DOHH2 (cell line): Measurements from ENCODE around the gene MCC.
"Not testable (repeated sequence)": the region's sequence is repeated elsewhere in the genome, so short reads cannot be mapped to it uniquely, and the experiment has no call there.

ENCODE experiments used
- H3F3A ChIP-seq: fragments of 200-600 bp; sonication (generic), shearing (Covaris generic); 2 replicates; pipeline ENCODE4 v1.6.0; 2016; ENCODE audit warnings: antibody characterized with exemption, mild to moderate bottlenecking; ENCODE audit not compliant: control insufficient read depth, insufficient read depth
- H3K27ac ChIP-seq: fragments of 200-600 bp; sonication (generic); 2 replicates; pipeline ENCODE4 v1.5.1; 2014; ENCODE audit warnings: low read depth, mild to moderate bottlenecking, low read length, moderate library complexity
- H3K27me3 ChIP-seq: fragments of 200-600 bp; sonication (generic); 2 replicates; pipeline ENCODE4 v1.6.1; 2014; ENCODE audit warnings: mild to moderate bottlenecking, low read length, mixed read lengths; ENCODE audit not compliant: control insufficient read depth
- H3K36me3 ChIP-seq: fragments of 200-600 bp; sonication (generic); 2 replicates; pipeline ENCODE4 v1.6.1; 2014; ENCODE audit warnings: mild to moderate bottlenecking, low read length, moderate library complexity, mixed read lengths; ENCODE audit not compliant: control insufficient read depth
- H3K4me1 ChIP-seq: fragments of 200-600 bp; sonication (generic); 2 replicates; pipeline ENCODE4 v1.6.1; 2014; ENCODE audit warnings: mild to moderate bottlenecking, low read length, mixed read lengths; ENCODE audit not compliant: control insufficient read depth
- H3K4me2 ChIP-seq: fragments of 200-600 bp; sonication (generic); 2 replicates; pipeline ENCODE4 v1.6.0; 2014; ENCODE audit warnings: mild to moderate bottlenecking, low read length, moderate library complexity
- H3K4me3 ChIP-seq: fragments of 200-600 bp; sonication (generic); 2 replicates; pipeline ENCODE4 v1.5.1; 2014; ENCODE audit warnings: mild to moderate bottlenecking, low read length, mixed read lengths
- H3K79me2 ChIP-seq: fragments of 200-600 bp; sonication (generic); 2 replicates; pipeline ENCODE4 v1.6.1; 2014; ENCODE audit warnings: mild to moderate bottlenecking, low read length, mixed read lengths; ENCODE audit not compliant: control insufficient read depth
- H3K9me2 ChIP-seq: fragments of 200-600 bp; sonication (generic); replicated peaks from 2 replicates; pipeline ENCODE4 v1.6.1; 2014; ENCODE audit warnings: mild to moderate bottlenecking, low read length, mixed read lengths; ENCODE audit not compliant: control insufficient read depth
- H3K9me3 ChIP-seq: fragments of 200-600 bp; sonication (generic); 2 replicates; pipeline ENCODE4 v1.6.1; 2014; ENCODE audit warnings: antibody characterized with exemption, low read length, mixed read lengths; ENCODE audit not compliant: control insufficient read depth, insufficient read depth
- H4K20me1 ChIP-seq: fragments of 200-600 bp; sonication (generic); 2 replicates; pipeline ENCODE4 v1.6.0; 2014; ENCODE audit warnings: low read depth, mild to moderate bottlenecking, antibody characterized with exemption, low read length, moderate library complexity; ENCODE audit not compliant: control insufficient read depth, insufficient read depth
- CTCF ChIP-seq: fragments of 200-600 bp; sonication (generic); IDR thresholded peaks from one replicate; pipeline ENCODE4 v1.5.1; 2014; ENCODE audit warnings: antibody characterized with exemption, mild to moderate bottlenecking, low read depth, low read length; ENCODE audit not compliant: poor library complexity, severe bottlenecking
- EZH2phosphoT487 ChIP-seq: fragments of 200-600 bp; sonication (generic); IDR thresholded peaks from 2 replicates; pipeline ENCODE4 v1.6.1; 2017; ENCODE audit warnings: borderline replicate concordance, mild to moderate bottlenecking, antibody characterized with exemption, low read length, moderate library complexity, mixed read lengths

MCC gene

DNA sequence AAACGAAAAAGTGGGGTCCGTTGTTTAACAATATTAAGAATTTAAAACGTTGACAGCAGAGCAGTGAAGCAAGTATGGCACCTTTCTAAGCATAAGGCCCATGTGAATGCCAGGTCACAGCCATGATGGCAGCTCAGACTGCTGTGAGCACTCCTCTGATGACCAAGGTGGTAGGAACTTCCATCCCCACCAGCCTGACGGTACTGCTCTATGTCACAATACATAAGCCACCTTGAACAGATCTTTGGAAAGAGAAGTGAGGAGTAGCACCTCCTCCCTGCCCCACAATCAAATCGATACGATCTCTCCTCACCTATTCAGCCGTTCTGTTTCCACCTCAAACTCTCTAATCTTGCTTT lies 405.7 kb downstream of the MCC start:
- Histone ChIP-seq H3K27me3 (0 out of 2 replicates have a peak, but pooled peaks cover 2% of the 10 kb centered on the region), H3K4me2 (no peak overlapping the region), H4K20me1 (no peaks in the 10 kb centered on the region), H3K4me1 (no peaks in the 10 kb centered on the region), H3K36me3 (no peaks in the 10 kb centered on the region), H3K9me3 (no peaks in the 10 kb centered on the region), H3K27ac (no peak overlapping the region), H3K9me2 (no peaks in the 10 kb centered on the region), H3F3A (no peaks in the 10 kb centered on the region), H3K4me3 (no peak overlapping the region), H3K79me2 (no peaks in the 10 kb centered on the region)
- TF ChIP-seq CTCF = no peak
- no peak for TF ChIP-seq EZH2phosphoT487

- TF ChIP-seq EZH2phosphoT487 = no peak
- no peak for TF ChIP-seq CTCF
- Histone ChIP-seq H3K9me3 (no peaks in the 10 kb centered on the region), H3K36me3 (no peaks in the 10 kb centered on the region), H3K27ac (no peak overlapping the region), H3K9me2 (no peaks in the 10 kb centered on the region), H3F3A (no peaks in the 10 kb centered on the region), H3K79me2 (no peaks in the 10 kb centered on the region), H3K4me1 (no peaks in the 10 kb centered on the region), H3K4me3 (no peak overlapping the region), H3K4me2 (no peak overlapping the region), H3K27me3 (0 out of 2 replicates have a peak, but pooled peaks cover 2% of the 10 kb centered on the region), H4K20me1 (no peaks in the 10 kb centered on the region)
These were observed 406.2 kb downstream of the MCC start for GRCh38 chr5:113081881-113082546.

- Histone ChIP-seq H3K4me2 (no peak overlapping the region), H3K9me3 (no peaks in the 10 kb centered on the region), H3K4me3 (no peak overlapping the region), H3K4me1 (no peaks in the 10 kb centered on the region), H3K36me3 (no peaks in the 10 kb centered on the region), H3F3A (no peaks in the 10 kb centered on the region), H3K27ac (no peak overlapping the region), H3K79me2 (no peaks in the 10 kb centered on the region), H3K9me2 (no peaks in the 10 kb centered on the region), H4K20me1 (no peaks in the 10 kb centered on the region), H3K27me3 (no peaks in the 10 kb centered on the region)
- TF ChIP-seq EZH2phosphoT487 (no peak), CTCF (no peak)
These were observed 407.0 kb downstream of the MCC start for GRCh38 chr5:113081091-113081839.

DNA sequence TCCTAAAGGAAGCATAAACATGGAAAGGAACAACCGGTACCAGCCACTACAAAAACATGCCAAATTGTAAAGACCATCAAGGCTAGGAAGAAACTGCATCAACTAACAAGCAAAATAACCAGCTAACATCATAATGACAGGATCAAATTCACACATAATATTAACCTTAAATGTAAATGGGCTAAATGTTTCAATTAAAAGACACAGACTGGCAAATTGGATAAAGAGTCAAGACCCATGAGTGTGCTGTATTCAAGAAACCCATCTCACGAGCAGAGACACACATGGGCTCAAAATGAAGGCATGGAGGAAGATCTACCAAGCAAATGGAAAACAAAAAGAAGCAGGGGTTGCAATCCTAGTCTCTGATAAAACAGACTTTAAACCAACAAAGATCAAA lies 411.6 kb downstream of the MCC start:
- not testable (repeated sequence) for H3K4me2 ChIP-seq, H3K4me1 ChIP-seq, H4K20me1 ChIP-seq, H3K27ac ChIP-seq, H3F3A ChIP-seq, H3K27me3 ChIP-seq, H3K36me3 ChIP-seq, H3K4me3 ChIP-seq, H3K9me3 ChIP-seq, H3K9me2 ChIP-seq, H3K79me2 ChIP-seq
